ENCODE data around the gene PEX5L.
A peak's percentile ranks its signal among the peaks of the same experiment; 100 is the strongest.

The PEX5L gene

DNA sequence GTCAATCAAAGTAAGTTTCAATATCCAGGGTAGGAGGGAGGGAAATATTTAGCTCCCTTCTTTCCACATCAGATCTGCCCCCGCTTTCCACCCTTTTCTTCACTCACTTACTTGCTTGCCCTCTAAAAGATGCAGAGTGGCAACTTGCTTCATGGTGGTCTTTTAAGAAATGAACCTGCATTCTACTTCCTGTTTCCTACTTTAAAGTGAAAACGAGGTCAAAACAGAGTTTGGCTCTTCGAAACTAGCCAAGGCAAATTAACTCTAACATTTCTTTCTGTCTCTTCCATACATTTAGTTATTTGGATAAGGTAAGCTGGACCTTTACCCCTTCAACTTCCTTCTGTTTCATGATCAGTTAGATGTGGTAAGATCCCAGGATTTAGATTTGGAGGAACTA is 34.2 kb upstream of the PEX5L start:
- Histone ChIP-seq H3K79me2 (ENCODE audit: low read length) (no peaks in the 10 kb centered on the region), H3K4me3 (ENCODE audit: low read length) (no peak overlapping the region), H3K4me1 (ENCODE audit: low read length) (peaks cover 4% of the 10 kb centered on the region; the same call in 1 of the 2 replicates), H3K36me3 (replicated peaks; ENCODE audit: insufficient read depth, low read length) (no peaks in the 10 kb centered on the region), H3K9me3 (replicated peaks; ENCODE audit: insufficient read depth, low read length) (no peaks in the 10 kb centered on the region), H3F3A (ENCODE audit: insufficient read depth, low read length) (no peaks in the 10 kb centered on the region), H2AFZ (ENCODE audit: low read length) (peak overlapping the region; percentile 23), H3K27ac (ENCODE audit: low read length) (no peak overlapping the region), H3K27me3 (replicated peaks; ENCODE audit: insufficient read depth, low read length) (no peaks in the 10 kb centered on the region), H3K4me2 (ENCODE audit: low read depth, low read length) (peak overlapping the region; percentile 8; the same call in 1 of the 2 replicates), H3K9ac (ENCODE audit: low read length) (no peak overlapping the region), H4K20me1 (ENCODE audit: insufficient read depth, low read length) (no peaks in the 10 kb centered on the region), H3K9me2 (replicated peaks; ENCODE audit: insufficient read depth, low read length) (no peaks in the 10 kb centered on the region)
- TF ChIP-seq, protein P1, sequence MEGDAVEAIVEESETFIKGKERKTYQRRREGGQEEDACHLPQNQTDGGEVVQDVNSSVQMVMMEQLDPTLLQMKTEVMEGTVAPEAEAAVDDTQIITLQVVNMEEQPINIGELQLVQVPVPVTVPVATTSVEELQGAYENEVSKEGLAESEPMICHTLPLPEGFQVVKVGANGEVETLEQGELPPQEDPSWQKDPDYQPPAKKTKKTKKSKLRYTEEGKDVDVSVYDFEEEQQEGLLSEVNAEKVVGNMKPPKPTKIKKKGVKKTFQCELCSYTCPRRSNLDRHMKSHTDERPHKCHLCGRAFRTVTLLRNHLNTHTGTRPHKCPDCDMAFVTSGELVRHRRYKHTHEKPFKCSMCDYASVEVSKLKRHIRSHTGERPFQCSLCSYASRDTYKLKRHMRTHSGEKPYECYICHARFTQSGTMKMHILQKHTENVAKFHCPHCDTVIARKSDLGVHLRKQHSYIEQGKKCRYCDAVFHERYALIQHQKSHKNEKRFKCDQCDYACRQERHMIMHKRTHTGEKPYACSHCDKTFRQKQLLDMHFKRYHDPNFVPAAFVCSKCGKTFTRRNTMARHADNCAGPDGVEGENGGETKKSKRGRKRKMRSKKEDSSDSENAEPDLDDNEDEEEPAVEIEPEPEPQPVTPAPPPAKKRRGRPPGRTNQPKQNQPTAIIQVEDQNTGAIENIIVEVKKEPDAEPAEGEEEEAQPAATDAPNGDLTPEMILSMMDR (IDR thresholded peaks at IDR 0.05; ENCODE audit: low read length), result no peak
- TF ChIP-seq EZH2phosphoT487 (IDR thresholded peaks at IDR 0.05; ENCODE audit: low read length), result no peak
- TF ChIP-seq EZH2 (optimal IDR thresholded peaks at IDR 0.05; ENCODE audit: low read depth, low read length), result no peak
- peak; percentile 15 for DNase-seq

DNA sequence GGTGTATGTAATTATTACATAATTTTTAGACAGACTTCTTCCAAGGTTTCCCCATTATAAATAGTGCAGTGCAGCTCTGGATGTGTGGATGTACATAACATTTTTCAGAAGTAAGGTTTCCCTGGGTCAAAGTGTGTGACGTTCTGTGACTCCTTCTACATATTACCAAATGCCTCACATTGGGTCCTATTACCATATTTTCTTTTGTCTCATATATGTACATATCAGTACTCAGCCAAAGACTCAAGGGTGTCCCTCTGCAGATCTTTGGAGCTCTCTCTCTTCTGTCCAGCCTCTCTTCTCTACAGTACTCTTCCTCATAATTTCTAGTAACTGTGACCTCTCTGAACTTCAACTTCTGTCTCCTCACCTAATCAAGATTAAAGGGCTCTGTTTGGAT is 31.3 kb upstream of the PEX5L start:
- H3K27ac ChIP-seq (ENCODE audit: low read length), result no peak overlapping the region
- no peaks in the 10 kb centered on the region for H3F3A ChIP-seq (ENCODE audit: insufficient read depth, low read length)
- H3K9ac ChIP-seq (ENCODE audit: low read length), result no peak overlapping the region
- no peaks in the 10 kb centered on the region for H3K79me2 ChIP-seq (ENCODE audit: low read length)
- no peaks in the 10 kb centered on the region for H3K36me3 ChIP-seq (replicated peaks; ENCODE audit: insufficient read depth, low read length)
- no peaks in the 10 kb centered on the region for H3K9me2 ChIP-seq (replicated peaks; ENCODE audit: insufficient read depth, low read length)
- no peak overlapping the region for H3K4me3 ChIP-seq (ENCODE audit: low read length)
- no peaks in the 10 kb centered on the region for H4K20me1 ChIP-seq (ENCODE audit: insufficient read depth, low read length)
- no peak overlapping the region for H2AFZ ChIP-seq (ENCODE audit: low read length)
- H3K4me1 ChIP-seq (ENCODE audit: low read length), result peaks cover 4% of the 10 kb centered on the region; the same call in 1 of the 2 replicates
- H3K9me3 ChIP-seq (replicated peaks; ENCODE audit: insufficient read depth, low read length), result no peaks in the 10 kb centered on the region
- no peaks in the 10 kb centered on the region for H3K27me3 ChIP-seq (replicated peaks; ENCODE audit: insufficient read depth, low read length)
- DNase-seq, result no peak
- TF ChIP-seq EZH2phosphoT487 (IDR thresholded peaks at IDR 0.05; ENCODE audit: low read length), result no peak
- TF ChIP-seq, protein P1 (IDR thresholded peaks at IDR 0.05; ENCODE audit: low read length), result no peak
- no peak for TF ChIP-seq EZH2 (optimal IDR thresholded peaks at IDR 0.05; ENCODE audit: low read depth, low read length)
- no peak overlapping the region for H3K4me2 ChIP-seq (ENCODE audit: low read depth, low read length)

GRCh38 chr3:180066598-180066997 is 29.9 kb upstream of the PEX5L start:
- Histone ChIP-seq H3K9me3 (replicated peaks; ENCODE audit: insufficient read depth, low read length) (no peaks in the 10 kb centered on the region), H3K27me3 (replicated peaks; ENCODE audit: insufficient read depth, low read length) (no peaks in the 10 kb centered on the region), H3K79me2 (ENCODE audit: low read length) (no peaks in the 10 kb centered on the region), H3K9me2 (replicated peaks; ENCODE audit: insufficient read depth, low read length) (no peaks in the 10 kb centered on the region), H2AFZ (ENCODE audit: low read length) (no peak overlapping the region), H4K20me1 (ENCODE audit: insufficient read depth, low read length) (no peaks in the 10 kb centered on the region), H3K4me2 (ENCODE audit: low read depth, low read length) (no peak overlapping the region), H3F3A (ENCODE audit: insufficient read depth, low read length) (no peaks in the 10 kb centered on the region), H3K9ac (ENCODE audit: low read length) (no peak overlapping the region), H3K4me1 (ENCODE audit: low read length) (peaks cover 4% of the 10 kb centered on the region; the same call in 1 of the 2 replicates), H3K36me3 (replicated peaks; ENCODE audit: insufficient read depth, low read length) (no peaks in the 10 kb centered on the region), H3K27ac (ENCODE audit: low read length) (no peak overlapping the region), H3K4me3 (ENCODE audit: low read length) (no peak overlapping the region)
- TF ChIP-seq, protein P1 (IDR thresholded peaks at IDR 0.05; ENCODE audit: low read length), result no peak
- TF ChIP-seq EZH2phosphoT487 (IDR thresholded peaks at IDR 0.05; ENCODE audit: low read length) (no peak), EZH2 (optimal IDR thresholded peaks at IDR 0.05; ENCODE audit: low read depth, low read length) (no peak)
- DNase-seq, result no peak

All from MM.1S (cell line).